Endometrial microvascular endothelial cells (primary cell): ENCODE results near the gene TMOD1. TPM values are rescaled to one million over a fixed set of nuclear protein-coding genes. Genes with fewer than 3 reads are reported as not detected.

Experiments used
- in situ Hi-C: cut with HindIII; loops from 2 replicates; pipeline ENCODE4 v1.10.0; 2017; ENCODE audit warnings: low sequenced_read_pairs, low pct_unique_long_range_greater_than_20kb; ENCODE audit errors: inconsistent ontology term
- total RNA-seq: library from RNA; depleted of rRNA; stranded (reverse); fragments of >200 nt; gene quantifications from one replicate; pipeline ENCODE4 v1.2.3, GENCODE V29; 2015; ENCODE audit errors: inconsistent ontology term

Gene TMOD1
- total RNA-seq, 1 donor from 2014 or later, result 0.56 TPM

DNA sequence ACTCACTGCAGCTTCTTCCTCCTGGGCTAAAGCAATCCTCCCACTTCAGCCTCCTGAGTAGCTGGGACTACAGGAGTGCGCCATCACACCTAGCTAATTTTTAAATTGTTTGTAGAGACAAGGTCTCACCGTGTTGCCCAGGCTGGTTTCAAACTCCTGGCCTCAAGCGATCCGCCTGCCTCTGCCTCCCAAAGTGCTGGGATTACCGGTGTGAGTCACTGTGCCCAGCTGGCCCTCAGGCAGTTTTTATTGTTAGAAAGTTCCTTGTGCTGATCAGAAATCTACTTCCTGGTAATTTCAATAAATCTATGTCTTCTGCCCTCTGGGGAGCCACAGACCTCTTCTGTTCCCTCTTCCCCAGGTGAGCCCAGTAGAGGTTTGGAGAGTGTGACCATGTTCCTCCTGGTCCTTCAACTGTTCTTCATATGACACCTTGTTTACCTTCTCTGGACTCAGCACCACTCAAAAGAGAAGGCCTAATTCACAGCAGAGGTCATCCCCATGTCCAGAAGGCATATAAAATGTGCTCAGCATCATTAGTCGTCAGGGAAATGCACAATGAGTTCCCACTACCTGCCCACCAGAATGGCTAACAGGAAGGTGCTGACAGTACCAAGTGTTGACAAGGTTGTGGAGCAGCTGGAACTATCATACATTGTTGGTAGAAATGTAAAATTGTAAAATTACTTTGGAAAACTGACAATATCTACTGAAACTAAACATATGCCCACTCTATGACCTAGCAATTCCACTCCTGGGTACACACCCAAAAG is 10.4 kb downstream of the TMOD1 start:
- in situ Hi-C loops, result no loop called here

DNA sequence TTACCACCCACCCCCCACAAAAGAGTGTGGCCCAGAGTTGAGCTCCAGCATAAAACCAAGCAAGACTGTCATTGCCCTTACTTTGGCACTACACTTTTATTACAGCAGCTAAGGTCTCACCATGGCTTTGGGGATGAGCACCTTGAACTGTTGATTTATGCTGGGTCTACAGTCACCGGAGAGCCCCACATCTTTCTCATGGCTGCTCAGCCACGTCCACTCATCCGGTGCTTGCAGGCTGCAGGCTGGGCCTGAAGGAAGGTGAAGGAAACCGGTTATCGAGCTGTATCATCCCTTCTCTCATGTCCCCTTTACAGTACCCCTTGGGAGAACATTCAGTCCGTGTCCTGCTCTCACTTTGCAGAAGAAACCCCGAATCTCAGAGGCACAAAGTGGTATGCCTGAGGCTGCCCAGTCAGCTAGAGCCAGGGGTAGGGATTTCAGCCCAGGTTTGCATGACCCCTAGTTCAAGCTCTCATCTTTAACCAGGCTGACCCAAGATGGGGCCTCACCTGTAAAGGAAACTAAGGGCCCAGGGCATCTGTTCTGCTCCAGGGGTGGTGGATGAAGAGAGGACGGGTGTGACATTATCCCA is 11.6 kb downstream of the TMOD1 start:
- in situ Hi-C loops, result no loop called here

DNA sequence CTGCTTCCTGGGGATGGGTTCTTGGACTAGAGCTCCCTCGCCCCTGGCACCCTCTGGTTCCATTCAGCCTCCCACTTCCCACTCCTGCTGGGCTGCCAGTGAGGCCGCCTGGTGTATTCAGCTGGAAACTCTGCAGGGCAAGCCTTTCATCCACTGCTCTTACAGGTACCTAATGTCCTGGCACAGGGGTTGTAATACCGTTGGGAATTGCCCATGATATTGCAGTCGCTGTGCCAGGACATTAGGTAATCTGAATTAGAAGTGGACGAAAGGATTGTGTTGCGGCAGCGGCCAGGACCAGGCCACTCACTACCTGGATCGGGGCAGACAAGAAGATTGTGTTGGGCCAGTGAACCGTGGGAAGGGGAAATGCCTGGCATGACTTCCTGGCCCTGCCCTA is 13.1 kb downstream of the TMOD1 start:
- in situ Hi-C loops, result no loop called here

DNA sequence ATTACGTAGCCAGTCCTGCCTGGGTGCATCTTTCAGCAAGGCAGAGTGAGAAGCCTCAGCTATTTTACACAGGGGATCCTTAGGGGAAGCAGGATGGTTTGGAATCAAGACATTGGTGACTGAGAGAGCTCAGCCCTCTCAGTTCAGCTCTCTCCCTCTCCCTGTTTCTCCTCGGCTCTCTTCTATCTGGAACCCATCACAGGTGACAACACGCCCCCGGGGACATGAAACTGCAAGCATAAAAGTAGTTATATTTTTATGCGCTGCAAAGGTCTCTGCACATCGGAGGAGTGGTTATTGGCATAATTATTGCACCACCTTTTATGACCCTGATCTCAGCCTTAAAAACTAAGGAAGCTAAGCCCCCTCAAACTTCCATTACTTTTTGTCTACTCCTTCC is 14.2 kb downstream of the TMOD1 start:
- in situ Hi-C loops, result no loop called here

DNA sequence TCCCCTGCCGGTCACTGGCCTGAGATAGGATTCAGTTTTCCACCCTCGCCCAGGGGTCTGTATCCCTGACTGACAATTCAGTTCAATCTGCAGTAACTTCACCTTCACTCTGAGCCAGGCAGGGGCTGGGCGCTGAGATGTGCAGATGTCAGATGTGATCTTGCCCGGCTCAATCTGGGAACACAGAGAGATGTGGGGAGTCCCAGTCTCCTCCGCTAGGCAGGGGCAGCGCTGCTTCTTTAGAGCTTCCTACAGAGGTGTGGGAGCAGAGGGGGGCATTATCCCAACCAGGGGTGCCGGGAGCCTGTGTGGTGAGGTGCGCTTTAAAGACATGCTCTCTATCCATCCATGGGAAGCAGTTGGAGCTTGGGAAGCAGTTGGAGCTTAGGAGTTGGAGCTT is 14.6 kb downstream of the TMOD1 start:
- in situ Hi-C loops, result no loop called here

DNA sequence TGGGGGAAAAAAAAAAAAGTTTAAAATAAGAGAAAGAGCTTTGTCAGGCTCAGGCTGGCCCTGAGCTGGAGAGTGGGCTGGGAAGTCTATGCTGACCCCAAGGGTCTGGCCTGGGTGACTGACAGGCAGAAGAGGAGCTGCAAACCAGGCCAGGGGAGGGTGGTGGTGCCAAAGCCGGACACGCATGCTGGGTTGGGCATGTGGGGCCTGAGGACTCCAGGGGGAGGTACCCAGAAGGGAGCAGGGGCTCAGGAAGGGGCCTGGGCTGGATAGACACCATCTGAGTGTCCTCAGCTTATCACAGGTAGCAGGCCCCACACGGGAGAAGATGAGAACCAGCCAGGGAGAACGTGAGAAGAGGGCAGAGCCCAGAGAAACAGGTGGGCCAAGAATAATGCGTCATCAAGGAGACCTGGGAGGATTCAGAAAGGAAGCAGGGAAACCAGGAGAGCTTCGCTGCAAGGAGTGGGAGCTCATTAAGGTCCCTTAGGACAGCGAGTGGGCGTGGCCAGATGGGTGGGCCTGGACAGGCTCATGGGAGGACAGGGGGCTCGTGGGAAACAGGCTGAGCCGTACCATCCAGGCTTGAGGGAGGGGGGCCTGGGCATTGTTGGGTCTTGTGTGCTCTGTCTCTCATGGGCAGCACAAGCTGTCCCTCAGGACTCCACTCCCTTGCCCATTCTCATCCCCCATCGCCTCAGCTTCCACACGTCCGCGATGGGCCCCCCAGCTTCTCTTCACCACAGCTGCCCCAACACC is 16.0 kb downstream of the TMOD1 start:
- in situ Hi-C loops, result no loop called here

DNA sequence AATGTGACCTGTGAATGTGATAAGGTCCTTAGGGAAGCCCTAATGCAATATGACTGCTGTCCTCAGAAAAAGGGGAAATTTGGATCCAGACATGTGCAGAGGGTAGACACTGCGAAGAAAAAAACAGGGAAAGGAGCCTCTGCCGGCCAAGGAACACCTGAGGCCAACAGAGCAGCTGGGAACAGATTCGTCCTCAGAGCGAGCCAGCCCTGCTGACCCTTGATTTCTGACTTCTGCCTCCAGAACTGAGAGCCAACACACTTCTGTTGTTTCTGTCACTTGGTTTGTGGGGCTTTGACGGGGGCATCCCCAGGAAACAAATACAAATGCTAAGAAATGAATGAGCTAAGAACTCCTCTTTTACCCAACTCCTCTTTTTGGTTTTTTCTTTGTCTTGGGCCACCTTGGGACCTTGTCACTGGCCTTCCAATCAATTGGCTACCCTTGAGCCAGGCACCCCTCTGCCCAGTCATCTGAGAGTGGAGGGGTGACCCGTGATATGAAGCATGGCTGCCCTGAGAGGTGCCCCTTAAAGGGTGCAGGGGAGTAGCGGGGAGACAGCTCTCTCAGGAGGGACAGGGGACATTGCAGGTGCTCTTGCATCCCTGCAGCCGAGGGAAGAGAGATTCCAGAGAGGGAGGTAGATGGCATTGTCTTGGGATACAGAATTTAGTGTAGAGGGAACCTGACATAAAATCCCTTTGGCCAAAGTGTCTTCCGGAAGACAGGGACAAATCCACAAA is 16.9 kb downstream of the TMOD1 start:
- in situ Hi-C loops, result no loop called here

DNA sequence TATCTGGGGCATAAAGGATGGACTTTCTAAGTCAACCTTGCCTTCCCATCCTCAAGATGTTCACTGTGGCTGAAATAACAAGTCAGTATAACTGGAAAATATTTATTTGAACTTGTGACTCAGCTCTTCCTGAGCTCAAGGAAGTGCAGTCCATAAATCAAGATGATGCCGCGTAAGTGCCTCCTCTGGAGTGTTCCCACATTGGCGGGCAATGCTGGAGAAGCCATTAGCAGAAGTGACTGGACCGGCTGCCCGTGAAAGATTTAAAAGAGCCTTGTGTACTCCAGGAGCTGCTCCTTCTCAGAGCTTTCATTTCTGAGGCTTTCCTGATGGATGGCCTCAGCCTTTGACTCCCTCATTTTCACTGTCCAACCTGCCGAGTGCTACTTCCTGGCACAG is 17.4 kb downstream of the TMOD1 start:
- in situ Hi-C loops, result no loop called here

DNA sequence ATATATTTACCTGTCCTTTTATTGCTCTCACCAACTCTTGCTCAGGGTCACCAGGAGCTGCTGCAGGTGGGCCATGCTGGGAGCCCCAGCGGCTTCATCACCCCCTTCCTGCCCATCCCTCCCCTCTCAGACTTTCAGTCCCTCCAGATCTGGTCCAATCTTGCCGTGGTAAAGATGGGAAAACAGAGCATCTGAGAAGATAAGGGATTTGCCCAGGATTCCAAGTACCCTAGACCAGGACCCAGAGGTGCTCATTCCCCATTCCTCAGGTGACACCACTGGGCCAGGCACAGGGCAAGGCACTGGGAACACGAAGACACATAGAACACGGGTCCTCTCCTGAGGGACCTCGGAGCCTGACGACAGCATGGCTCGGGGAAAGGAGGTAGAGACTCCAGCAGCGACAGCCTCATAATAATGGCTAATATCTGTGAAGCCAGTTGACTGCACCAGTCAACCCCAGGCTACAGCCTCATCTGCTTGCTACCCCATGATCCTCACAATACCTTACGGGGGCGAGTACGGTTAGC is 18.0 kb downstream of the TMOD1 start:
- in situ Hi-C loops, result no loop called here

DNA sequence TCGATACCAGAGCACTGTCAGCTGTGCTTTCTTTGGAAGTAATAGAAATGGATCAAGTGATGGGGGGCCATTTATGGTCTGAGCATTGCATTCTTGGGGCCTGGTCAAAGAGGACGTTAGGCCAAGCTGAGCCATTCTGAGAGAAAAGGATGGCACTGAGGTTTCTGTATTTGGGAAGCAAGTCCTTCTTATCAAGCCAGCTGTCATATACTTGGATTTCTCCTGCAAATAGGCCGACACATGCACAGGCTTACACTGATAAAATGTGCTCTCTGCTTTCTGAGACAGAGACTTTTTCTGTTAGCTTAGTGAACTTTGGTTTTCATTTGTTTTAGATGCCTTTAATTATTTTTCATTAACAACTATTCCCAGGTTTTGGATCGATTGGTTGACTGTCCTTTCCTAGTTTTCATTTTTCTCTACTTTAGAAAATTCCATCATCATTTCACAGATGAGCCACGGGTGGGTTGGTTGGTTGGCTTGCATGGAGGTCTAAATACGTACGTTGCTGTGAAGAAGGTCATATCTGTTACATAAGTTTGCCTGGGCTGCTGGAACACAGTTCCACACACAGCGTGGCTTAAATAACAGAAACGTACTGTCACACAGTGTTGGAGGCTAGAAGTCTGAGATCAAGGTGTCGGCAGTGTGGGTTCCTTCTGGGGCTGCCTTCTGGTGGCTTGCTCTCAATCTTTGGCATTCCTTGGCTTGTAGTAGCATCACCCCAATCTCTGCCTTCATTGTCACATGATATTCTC is 20.3 kb downstream of the TMOD1 start:
- in situ Hi-C loops, result no loop called here

DNA sequence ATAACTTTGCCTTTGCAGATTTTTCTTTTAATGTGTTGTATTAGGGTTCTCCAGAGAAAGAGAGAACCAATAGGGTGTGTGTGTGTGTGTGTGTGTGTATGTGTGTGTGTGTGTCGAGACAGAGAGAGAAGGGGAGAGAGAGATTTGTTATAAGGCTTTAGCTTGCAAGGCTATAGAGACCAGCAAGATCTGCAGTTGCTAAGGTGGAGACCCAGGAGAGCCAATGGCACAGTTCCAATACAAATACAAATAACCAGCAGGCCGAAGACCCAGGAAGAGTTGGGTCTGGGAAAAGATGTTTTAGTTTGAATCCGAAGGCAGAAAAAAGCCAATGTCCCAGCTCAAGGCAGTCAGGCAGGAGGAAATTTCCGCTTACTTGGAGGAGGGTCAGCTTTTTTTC is 23.0 kb downstream of the TMOD1 start:
- in situ Hi-C loops, result no loop called here

DNA sequence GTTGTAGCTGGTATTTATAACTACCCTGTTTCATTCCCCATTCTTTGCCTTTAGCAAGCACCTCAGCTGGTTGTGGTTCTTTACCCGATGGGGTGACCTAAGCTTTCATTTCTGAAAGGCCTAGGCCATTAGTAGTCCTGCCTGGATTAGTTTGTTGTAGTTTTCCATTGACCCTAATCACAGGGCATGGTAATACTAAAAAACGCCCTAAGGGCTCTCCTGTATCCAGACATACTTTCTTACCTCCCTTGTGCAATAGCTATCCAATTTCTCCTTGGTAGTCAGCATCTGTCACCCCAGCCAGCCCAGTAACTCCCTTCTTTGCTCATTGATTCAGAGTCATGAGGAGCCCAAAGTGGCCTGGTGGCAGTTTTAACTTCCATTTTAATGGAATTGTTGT is 24.0 kb downstream of the TMOD1 start:
- in situ Hi-C loops, result no loop called here

DNA sequence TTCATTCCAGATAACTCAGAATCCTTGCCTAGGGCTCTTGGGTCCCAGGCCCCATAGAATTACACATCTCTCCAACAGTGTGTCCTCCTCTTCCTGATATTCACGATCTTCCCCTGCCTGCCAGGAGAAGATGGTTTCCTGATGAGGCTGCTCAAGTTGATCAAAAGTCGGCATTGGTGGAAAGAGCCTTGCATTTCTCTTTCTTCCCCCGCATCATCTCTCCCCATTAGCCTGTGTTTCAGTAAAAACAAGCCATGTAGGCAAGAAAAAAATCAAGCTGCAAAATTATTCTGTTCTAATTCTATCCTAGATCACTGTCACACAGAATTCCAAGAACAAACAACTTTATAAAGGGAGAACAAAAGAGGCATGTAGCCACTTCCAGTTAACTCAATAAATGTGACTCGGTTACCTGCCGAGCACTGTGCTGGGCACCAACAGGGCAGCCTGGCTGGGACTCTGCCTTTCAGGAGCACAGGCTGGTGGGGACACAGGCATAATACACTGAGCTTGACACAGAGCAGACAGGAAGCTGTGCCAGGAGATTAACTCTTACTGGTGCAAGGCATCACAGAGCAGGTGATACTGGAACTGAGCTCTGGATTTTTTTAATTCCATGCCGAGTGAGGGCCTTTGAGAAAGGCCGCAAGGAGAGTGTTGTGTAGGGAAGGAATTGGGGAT is 25.6 kb downstream of the TMOD1 start:
- in situ Hi-C loops, result no loop called here

DNA sequence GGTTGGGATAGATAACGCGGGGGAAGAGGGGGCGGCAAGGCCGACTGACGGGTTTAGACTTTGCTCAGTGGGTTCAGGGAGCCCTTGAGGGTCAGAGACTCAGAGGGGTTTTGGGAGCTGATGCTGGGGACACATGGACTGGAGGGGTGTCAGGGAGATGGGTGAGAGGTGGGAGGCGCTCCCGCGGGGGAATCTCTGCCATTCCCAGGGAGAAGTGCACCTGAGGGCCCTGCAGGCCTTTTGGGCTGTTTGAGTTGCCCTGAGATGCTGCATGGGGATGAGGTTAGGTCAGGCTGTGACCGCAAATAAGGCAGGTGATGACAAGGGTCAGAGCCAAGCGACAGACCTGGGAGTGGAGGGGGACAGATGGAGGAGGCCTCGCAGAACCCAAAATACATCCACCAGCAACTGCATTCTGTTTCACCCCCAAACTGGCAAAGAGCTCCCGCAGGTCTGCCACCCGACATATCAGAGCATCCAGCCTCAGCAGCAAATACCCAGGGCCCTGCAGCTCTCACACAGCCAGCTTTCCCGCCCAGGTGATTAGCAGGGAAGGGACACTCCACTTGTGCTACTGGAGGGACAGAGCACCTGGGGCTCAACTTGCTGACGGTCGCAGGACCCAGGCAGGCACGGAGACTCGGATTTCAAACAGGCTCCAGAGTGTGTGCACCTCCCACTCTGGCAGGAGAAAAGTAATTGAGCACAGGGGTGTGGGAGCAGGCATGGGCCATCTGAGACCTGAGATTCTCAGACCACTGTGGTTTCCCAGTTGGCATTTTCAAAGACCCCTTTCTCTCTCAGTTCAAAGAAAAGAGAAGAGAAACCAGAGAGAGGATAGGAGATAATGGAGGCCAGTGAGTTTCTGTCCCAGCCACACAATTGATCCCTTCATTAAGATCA is 26.4 kb downstream of the TMOD1 start:
- in situ Hi-C loops, result no loop called here

DNA sequence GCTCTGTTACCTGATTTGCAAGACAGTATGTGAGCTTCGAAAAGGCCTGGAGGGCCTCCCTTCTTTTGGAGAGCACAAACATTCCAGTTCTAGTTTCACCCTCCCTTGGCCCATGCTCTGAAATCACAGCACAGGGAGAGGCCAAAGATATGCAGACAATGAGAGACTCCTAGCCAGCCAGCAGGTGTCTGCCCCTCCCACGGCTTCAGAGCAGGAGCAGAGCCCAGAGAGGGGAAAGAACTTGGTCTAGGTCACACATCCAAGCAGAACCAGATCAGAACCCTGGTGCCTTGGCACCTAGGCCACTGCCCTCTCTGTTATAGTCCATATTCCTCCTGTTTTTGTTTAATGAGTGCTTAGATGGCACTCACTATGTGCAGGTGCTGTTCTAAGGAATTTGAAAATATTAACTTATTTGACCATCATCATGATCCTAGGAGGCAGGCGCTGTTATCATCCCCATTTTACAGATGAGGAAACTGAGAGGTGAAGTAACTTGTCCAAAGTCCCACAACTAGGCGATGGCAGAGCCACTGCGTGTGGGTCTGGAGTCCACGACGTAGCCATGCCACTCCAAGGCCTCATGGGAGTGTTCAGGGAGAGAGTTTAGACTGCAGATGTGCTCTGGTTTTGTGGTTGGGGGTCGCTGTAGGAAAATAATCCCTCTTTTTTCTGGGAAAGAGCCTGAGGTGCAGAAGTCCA is 27.2 kb downstream of the TMOD1 start:
- in situ Hi-C loops, result no loop called here

DNA sequence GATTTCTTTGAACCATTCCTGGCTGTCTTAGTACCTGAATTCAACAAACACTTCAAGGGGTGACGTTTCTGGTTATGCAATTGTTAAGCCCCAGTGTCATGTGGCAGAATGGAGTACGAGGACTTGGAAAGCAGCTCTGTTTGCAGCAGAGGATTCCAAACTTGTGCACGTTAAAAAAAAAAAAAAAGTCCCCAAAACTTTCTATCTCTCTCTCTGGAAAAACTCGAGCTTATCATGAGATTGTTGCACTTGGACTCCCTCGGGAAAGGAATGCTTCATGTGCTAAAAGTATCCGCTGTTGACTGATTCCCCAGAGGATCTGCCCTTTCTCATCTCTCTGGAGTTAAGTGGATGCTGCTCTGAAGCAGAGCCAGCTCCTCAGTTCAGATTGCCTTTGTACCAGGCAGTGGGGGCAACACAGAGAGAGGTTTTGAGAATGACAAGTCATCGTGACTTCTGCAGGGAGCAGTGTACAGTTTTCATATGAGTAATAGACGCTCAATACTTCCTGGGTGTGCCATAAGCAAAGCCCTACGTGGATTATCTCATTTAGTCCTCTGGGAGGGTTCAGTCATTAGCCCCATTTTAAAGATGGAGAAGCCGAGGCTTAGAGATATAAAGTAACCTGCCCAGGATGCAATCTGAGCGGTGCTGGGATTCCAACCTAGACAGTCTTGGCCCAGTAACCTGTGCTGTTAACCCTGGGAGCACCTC is 28.1 kb downstream of the TMOD1 start:
- in situ Hi-C loops, result no loop called here
